Mucosa of gallbladder (tissue), 1 donor: ENCODE results near the gene LCE6A. TPM values are rescaled to one million over a fixed set of nuclear protein-coding genes. Genes with fewer than 3 reads are reported as not detected.

Experiments used
- DNase-seq: peaks from one replicate; pipeline ENCODE4 v3.0.0-alpha.2; 2020; ENCODE audit warnings: low spot score
- total RNA-seq: library from RNA; stranded (reverse); gene quantifications from one replicate; pipeline ENCODE4 v1.2.1, GENCODE V29; 2021
- donor health status: DM: no; HTN: no; CAD: no.

The LCE6A gene
- total RNA-seq, 1 donor from 2014 or later, result not detected

- no peak for DNase-seq
Observed at GRCh38 chr1:152873495-152873894, 30.8 kb downstream of the LCE6A start.

- no peak for DNase-seq
Observed at GRCh38 chr1:152876827-152877226, 34.2 kb downstream of the LCE6A start.

- no peak for DNase-seq
Observed at GRCh38 chr1:152878042-152878441, 35.4 kb downstream of the LCE6A start, which contains the start of gene SMCP. TSS of gene SMCP (plus strand) at chr1:152878322. CDS start at chr1:152884423, 6,101 bp downstream.

GRCh38 chr1:152879559-152880198 is 37.0 kb downstream of the LCE6A start:
- DNase-seq, result no peak

- no peak for DNase-seq
Observed at GRCh38 chr1:152880316-152880715, 37.7 kb downstream of the LCE6A start.

- no peak for DNase-seq
Observed at GRCh38 chr1:152880907-152881306, 38.3 kb downstream of the LCE6A start.

GRCh38 chr1:152884085-152884484 is 41.4 kb downstream of the LCE6A start:
- no peak for DNase-seq

- DNase-seq, result no peak
Observed at GRCh38 chr1:152884506-152884905, 41.9 kb downstream of the LCE6A start.

GRCh38 chr1:152884966-152885624 is 42.4 kb downstream of the LCE6A start:
- no peak for DNase-seq

- no peak for DNase-seq
Observed at GRCh38 chr1:152886085-152886484, 43.4 kb downstream of the LCE6A start.

- DNase-seq, result no peak
Observed at GRCh38 chr1:152886758-152887409, 44.2 kb downstream of the LCE6A start.

GRCh38 chr1:152888126-152888525 is 45.5 kb downstream of the LCE6A start:
- DNase-seq, result no peak

Other genes starting within 250 kb of the LCE6A start
- not detected for gene LCE3C, start 242.6 kb upstream of the LCE6A start, total RNA-seq
- gene LCE3B, start 229.0 kb upstream of the LCE6A start, total RNA-seq, result not detected
- gene LCE3A, start 219.8 kb upstream of the LCE6A start, total RNA-seq, result not detected
- not detected for gene LCE2D, start 179.5 kb upstream of the LCE6A start, total RNA-seq
- gene LCE2C, start 167.6 kb upstream of the LCE6A start, total RNA-seq, result not detected
- gene LCE2B, start 156.7 kb upstream of the LCE6A start, total RNA-seq, result not detected
- gene LCE2A, start 144.5 kb upstream of the LCE6A start, total RNA-seq, result not detected
- gene LCE4A, start 134.7 kb upstream of the LCE6A start, total RNA-seq, result not detected
- not detected for gene KPRP, start 84.8 kb upstream of the LCE6A start, total RNA-seq
- not detected for gene LCE1F, start 67.7 kb upstream of the LCE6A start, total RNA-seq
- gene LCE1E, start 56.6 kb upstream of the LCE6A start, total RNA-seq, result not detected
- not detected for gene LCE1D, start 46.1 kb upstream of the LCE6A start, total RNA-seq
- not detected for gene LCE1C, start 36.2 kb upstream of the LCE6A start, total RNA-seq
- gene LCE1B, start 30.9 kb upstream of the LCE6A start, total RNA-seq, result not detected
- gene LCE1A, start 15.4 kb upstream of the LCE6A start, total RNA-seq, result not detected
- gene LCE7A, start 17.1 kb downstream of the LCE6A start, total RNA-seq, result not detected
- not detected for gene SMCP, start 35.5 kb downstream of the LCE6A start, total RNA-seq
- gene IVL, start 65.7 kb downstream of the LCE6A start, total RNA-seq, result not detected
- not detected for gene SPRR5, start 104.3 kb downstream of the LCE6A start, total RNA-seq
- not detected for gene SPRR4, start 127.8 kb downstream of the LCE6A start, total RNA-seq
- gene SPRR1A, start 141.2 kb downstream of the LCE6A start, total RNA-seq, result not detected
- 42.5 TPM for gene SPRR3, start 158.9 kb downstream of the LCE6A start, total RNA-seq
- gene SPRR1B, start 188.3 kb downstream of the LCE6A start, total RNA-seq, result not detected
- not detected for gene SPRR2D, start 198.3 kb downstream of the LCE6A start, total RNA-seq
- gene SPRR2A, start 214.7 kb downstream of the LCE6A start, total RNA-seq, result not detected
- not detected for gene SPRR2B, start 228.8 kb downstream of the LCE6A start, total RNA-seq